Measurements from ENCODE around the gene RIIAD1. TPM values are rescaled to one million over a fixed set of nuclear protein-coding genes. Genes with fewer than 3 reads are reported as not detected.

The RIIAD1 gene
- total RNA-seq, 1 donor from 2014 or later: 0.95 TPM

Other genes starting within 250 kb of the RIIAD1 start
- 91.9 TPM for gene CGN, start 210.1 kb upstream of the RIIAD1 start, total RNA-seq
- gene TUFT1, start 181.2 kb upstream of the RIIAD1 start, total RNA-seq: 16.5 TPM
- 58.3 TPM for gene SNX27, start 109.5 kb upstream of the RIIAD1 start, total RNA-seq
- 0.40 TPM for gene CELF3, start 4.7 kb upstream of the RIIAD1 start, total RNA-seq
- gene MRPL9, start 42.0 kb downstream of the RIIAD1 start, total RNA-seq: 57.7 TPM
- 10.6 TPM for gene TDRKH, start 69.0 kb downstream of the RIIAD1 start, total RNA-seq
- gene LINGO4, start 83.9 kb downstream of the RIIAD1 start, total RNA-seq: 0.09 TPM
- gene RORC, start 110.3 kb downstream of the RIIAD1 start, total RNA-seq: 9.5 TPM
- 1.2 TPM for gene C2CD4D, start 118.3 kb downstream of the RIIAD1 start, total RNA-seq
- gene THEM5, start 132.2 kb downstream of the RIIAD1 start, total RNA-seq: not detected
- 12.0 TPM for gene THEM4, start 188.0 kb downstream of the RIIAD1 start, total RNA-seq

Data from mucosa of gallbladder (tissue), 1 donor.